HepG2 (cell line): Measurements from ENCODE around the gene KREMEN1. TPM values are rescaled to one million over a fixed set of nuclear protein-coding genes. Genes with fewer than 3 reads are reported as not detected.

Source experiments
- AFF4 ChIP-seq: sonication (generic); formaldehyde crosslinking; IDR thresholded peaks from 2 replicates; pipeline ENCODE4 v1.4.0; 2020; ENCODE audit warnings: missing genetic modification reagents
- BHLHE40 ChIP-seq: IDR thresholded peaks from 2 replicates; pipeline ENCODE4 v1.6.1; 2011; ENCODE audit warnings: low read length, improper control_type of control experiment
- ELF1 ChIP-seq: sonication (generic); formaldehyde crosslinking; IDR thresholded peaks from 2 replicates; pipeline ENCODE4 v1.4.0; 2020; ENCODE audit warnings: missing genetic modification reagents
- FOXK1 ChIP-seq: sonication (generic); formaldehyde crosslinking; IDR thresholded peaks from 2 replicates; pipeline ENCODE4 v1.4.0; 2020; ENCODE audit warnings: low read depth, missing genetic modification reagents, borderline replicate concordance
- HNF1B ChIP-seq: sonication (generic); formaldehyde crosslinking; IDR thresholded peaks from 2 replicates; pipeline ENCODE4 v1.5.1; 2020; ENCODE audit warnings: mild to moderate bottlenecking, moderate library complexity, missing genetic modification reagents
- LCORL ChIP-seq, 2 experiments: fragments of 450-650 bp in 1 of 2; sonication (generic) in 1 of 2; formaldehyde crosslinking in 1 of 2; IDR thresholded peaks; 2 replicates each; pipeline versions ENCODE4 v1.5.0 to v1.6.1; 2017 to 2020; ENCODE audit warnings: antibody characterized with exemption in 1 of 2, missing genetic modification reagents in 1 of 2
- TAF1 ChIP-seq: sonication (generic); formaldehyde crosslinking; IDR thresholded peaks from 2 replicates; pipeline ENCODE4 v1.4.0; 2020; ENCODE audit warnings: missing genetic modification reagents
- TFDP1 ChIP-seq: IDR thresholded peaks from 2 replicates; pipeline ENCODE4 v1.6.1; 2016; ENCODE audit warnings: missing compliant biosample characterization, missing genetic modification reagents, borderline replicate concordance
- ZBTB25 ChIP-seq: IDR thresholded peaks from 2 replicates; pipeline ENCODE4 v1.6.1; 2018; ENCODE audit warnings: missing genetic modification reagents
- ZBTB7B ChIP-seq: sonication (generic); formaldehyde crosslinking; IDR thresholded peaks from 2 replicates; pipeline ENCODE4 v1.4.0; 2020; ENCODE audit warnings: missing genetic modification reagents
- ZFP37 ChIP-seq: sonication (generic); formaldehyde crosslinking; IDR thresholded peaks from 2 replicates; pipeline ENCODE4 v1.4.0; 2020; ENCODE audit warnings: missing genetic modification reagents, borderline replicate concordance
- ZHX2 ChIP-seq, 2 experiments: sonication (generic) in 1 of 2; formaldehyde crosslinking in 1 of 2; IDR thresholded peaks; 2 replicates each; pipeline versions ENCODE4 v1.6.1 to v1.9.0; 2014 to 2022; ENCODE audit warnings: antibody characterized with exemption in 1 of 2, borderline replicate concordance in 1 of 2, inconsistent platforms in 1 of 2, low read depth in 1 of 2, missing genetic modification reagents in 1 of 2
- polyA plus RNA-seq, 8 experiments: library from polyadenylated mRNA; depleted of rRNA in 3 of 8; stranded (reverse) in 7 of 8; unstranded in 1 of 8; fragments of >200 nt; fragmentation: Illumina TruSeq in 4 of 8; extraction: Trizol in 4 of 8; gene quantifications; 2 replicates each; pipeline versions ENCODE4 v1.2.1 to v1.2.3, GENCODE V29; 2011 to 2016; ENCODE audit warnings: low read depth in 4 of 8, missing spikeins in 1 of 8, mixed read lengths in 1 of 8; ENCODE audit not compliant: insufficient read depth in 1 of 8
- total RNA-seq, 5 experiments: library from RNA; depleted of rRNA; stranded (reverse); fragments of >200 nt; fragmentation: Illumina TruSeq; extraction: Trizol; gene quantifications; 2 replicates each; pipeline ENCODE4 v1.2.3, GENCODE V29; 2016; ENCODE audit warnings: low read depth in 1 of 5

The KREMEN1 gene
- total and polyA plus RNA-seq, 2 of the 13 experiments (the other 11 are each of a cell fraction or from before 2014, with no cell fraction given), result 9.8 to 13.8 TPM

- TF ChIP-seq BHLHE40, result no peak
- peak; percentile 59; the same call in 1 of the 2 replicates for TF ChIP-seq ZBTB25 (CRISPR knock-in tag)
- peak; percentile 96 for TF ChIP-seq ZBTB7B (CRISPR knock-in tag)
- no peak for TF ChIP-seq ELF1
- TF ChIP-seq ZHX2 (IDR thresholded peaks at IDR 0.05; ENCODE audit: low read depth), result peak; percentile 43; the same call in 1 of the 2 replicates
- TF ChIP-seq ZHX2 (CRISPR knock-in tag; IDR thresholded peaks at IDR 0.05; ENCODE audit: borderline replicate concordance), result no peak
- TF ChIP-seq LCORL (IDR thresholded peaks at IDR 0.05), result no peak
- peak; percentile 87 for TF ChIP-seq LCORL (CRISPR knock-in tag; IDR thresholded peaks at IDR 0.05)
- TF ChIP-seq AFF4 (CRISPR knock-in tag), result no peak
- TF ChIP-seq ZFP37, result peak; percentile 49; the same call in 1 of the 2 replicates
- no peak for TF ChIP-seq HNF1B (CRISPR knock-in tag)
- peak; percentile 21; the same call in 1 of the 2 replicates for TF ChIP-seq TAF1 (CRISPR knock-in tag)
- TF ChIP-seq TFDP1 (CRISPR knock-in tag), result peak; percentile 47; the same call in 1 of the 2 replicates
- TF ChIP-seq FOXK1 (CRISPR knock-in tag), result peak; percentile 79
These were observed 42.1 kb upstream of the KREMEN1 start (continued) for GRCh38 chr22:29030618-29031226.
